HepG2 (cell line): ENCODE measurements around the gene CRYBA1. TPM values are rescaled to one million over a fixed set of nuclear protein-coding genes. Genes with fewer than 3 reads are reported as not detected.
A peak's percentile ranks its signal among the peaks of the same experiment; 100 is the strongest.

ENCODE experiments used
- ATAC-seq: fragments of 200-7000 bp; cut with Tn5 transposase; 3 replicates; pipeline ENCODE4 v1.9.1; 2020; ENCODE audit warnings: mild to moderate bottlenecking, moderate library complexity
- BruUV-seq: library from RNA; stranded (reverse); fragments of 400-500 nt; replicated peaks from 2 replicates; lab custom pipeline; 2021; lab: Mats Ljungman, UMichigan
- CTCF ChIA-PET: fragments of 300-600 bp; formaldehyde crosslinking; extraction: SDS; loops from one replicate; lab custom pipeline; 2021; ENCODE audit warnings: low total read pairs, inconsistent platforms, low intra/inter-chr PET ratio; lab: Yijun Ruan, JAX
- POLR2A ChIA-PET: fragments of 350-600 bp; sonication (Branson Sonifier 250); formaldehyde crosslinking; loops from one replicate; lab custom pipeline; 2020; ENCODE audit warnings: antibody characterized with exemption, inconsistent platforms; lab: Yijun Ruan, JAX
- DNase-seq: peaks from one replicate; pipeline ENCODE4 v3.0.0-alpha.2; 2015; ENCODE audit warnings: low spot score
- FAIRE-seq: peaks from 3 replicates; lab custom pipeline; 2011; peaks lifted over from hg19 to GRCh38; lab: Jason Lieb, UNC
- H2AFZ ChIP-seq: one replicate; pipeline ENCODE4 v1.6.1; 2011; ENCODE audit warnings: low read length, inconsistent platforms
- H3K27ac ChIP-seq: fragments of 300-600 bp; 3 replicates; pipeline ENCODE4 v1.8.0; 2011; ENCODE audit warnings: mixed run types, mild to moderate bottlenecking, mixed read lengths, low read length, inconsistent platforms; ENCODE audit not compliant: insufficient read depth; ENCODE audit errors: extremely low read length
- H3K27me3 ChIP-seq, 2 experiments: fragments of 200-600 bp in 1 of 2; 2 replicates in 1 of 2; 3 replicates in 1 of 2; pipeline versions ENCODE4 v1.6.0 to v1.8.0; 2011; ENCODE audit warnings: low read length in 2 of 2, mild to moderate bottlenecking in 2 of 2, moderate library complexity in 2 of 2, inconsistent platforms in 1 of 2; ENCODE audit not compliant: insufficient read depth in 2 of 2, control insufficient read depth in 1 of 2
- H3K36me3 ChIP-seq, 2 experiments: fragments of 200-600 bp in 1 of 2; replicated peaks in 1 of 2; 2 replicates in 1 of 2; 3 replicates in 1 of 2; pipeline versions ENCODE4 v1.5.1 to v1.8.0; 2011; ENCODE audit warnings: low read length in 2 of 2, inconsistent platforms in 1 of 2; ENCODE audit not compliant: insufficient read depth in 2 of 2, control insufficient read depth in 1 of 2
- H3K4me1 ChIP-seq: 2 replicates; pipeline ENCODE4 v1.5.1; 2012; ENCODE audit warnings: low read length, inconsistent platforms; ENCODE audit not compliant: insufficient read depth
- H3K4me2 ChIP-seq: 2 replicates; pipeline ENCODE4 v1.6.0; 2011; ENCODE audit warnings: low read depth, low read length, inconsistent platforms
- H3K4me3 ChIP-seq, 3 experiments: fragments of 200-600 bp in 1 of 3; sonication (generic), shearing (Covaris generic) in 1 of 3; replicated peaks in 1 of 3; 2 replicates each; pipeline ENCODE4 v1.5.1; 2011 to 2016; ENCODE audit warnings: low read length in 3 of 3, inconsistent platforms in 2 of 3, low read depth in 2 of 3, mild to moderate bottlenecking in 2 of 3, control low read depth in 1 of 3, mixed read lengths in 1 of 3; ENCODE audit not compliant: insufficient read depth in 1 of 3
- H3K79me2 ChIP-seq: one replicate; pipeline ENCODE4 v1.6.1; 2011; ENCODE audit warnings: low read length, inconsistent platforms; ENCODE audit not compliant: insufficient read depth
- H3K9ac ChIP-seq: 2 replicates; pipeline ENCODE4 v1.6.0; 2011; ENCODE audit warnings: mild to moderate bottlenecking, low read depth, low read length, inconsistent platforms; ENCODE audit not compliant: insufficient read depth
- H3K9me3 ChIP-seq: 2 replicates; pipeline ENCODE4 v1.5.1; 2012; ENCODE audit warnings: mild to moderate bottlenecking, low read length
- H4K20me1 ChIP-seq: 2 replicates; pipeline ENCODE4 v1.6.0; 2011; ENCODE audit warnings: inconsistent platforms, mild to moderate bottlenecking, low read length, moderate library complexity; ENCODE audit not compliant: insufficient read depth
- ARID2 ChIP-seq: sonication (generic); formaldehyde crosslinking; IDR thresholded peaks from 2 replicates; pipeline ENCODE4 v1.8.1; 2022; ENCODE audit warnings: mild to moderate bottlenecking, missing genetic modification reagents, borderline replicate concordance
- BCLAF1 ChIP-seq: fragments of 450-650 bp; IDR thresholded peaks from 2 replicates; pipeline ENCODE4 v1.6.1; 2017; ENCODE audit warnings: mild to moderate bottlenecking
- CC2D1A ChIP-seq: sonication (generic); formaldehyde crosslinking; IDR thresholded peaks from 2 replicates; pipeline ENCODE4 v1.8.1; 2023; ENCODE audit warnings: mild to moderate bottlenecking, missing genetic modification reagents
- CCDC6 ChIP-seq: sonication (generic); formaldehyde crosslinking; IDR thresholded peaks from 2 replicates; pipeline ENCODE4 v1.8.1; 2022; ENCODE audit warnings: mild to moderate bottlenecking, missing genetic modification reagents, moderate library complexity
- CREBL2 ChIP-seq: sonication (generic); formaldehyde crosslinking; IDR thresholded peaks from 2 replicates; pipeline ENCODE4 v1.8.1; 2023; ENCODE audit warnings: missing genetic modification reagents, mild to moderate bottlenecking, borderline replicate concordance
- HMGXB4 ChIP-seq, 2 experiments: sonication (generic) in 1 of 2; formaldehyde crosslinking in 1 of 2; IDR thresholded peaks; 2 replicates each; pipeline versions ENCODE4 v1.4.0 to v1.6.1; 2018 to 2020; ENCODE audit warnings: missing genetic modification reagents in 2 of 2, borderline replicate concordance in 1 of 2, low read depth in 1 of 2, mild to moderate bottlenecking in 1 of 2, missing biosample characterization in 1 of 2
- KLF11 ChIP-seq: IDR thresholded peaks from 2 replicates; pipeline ENCODE4 v1.6.1; 2016; ENCODE audit warnings: missing compliant biosample characterization
- NCOA1 ChIP-seq: sonication (generic); formaldehyde crosslinking; IDR thresholded peaks from 2 replicates; pipeline ENCODE4 v1.9.0; 2021; ENCODE audit warnings: missing genetic modification reagents
- NFIC ChIP-seq: IDR thresholded peaks from 2 replicates; pipeline ENCODE4 v1.6.1; 2012; ENCODE audit warnings: mild to moderate bottlenecking, low read length, inconsistent platforms
- RXRB ChIP-seq: IDR thresholded peaks from 2 replicates; pipeline ENCODE4 v1.6.1; 2016; ENCODE audit warnings: borderline replicate concordance, missing genetic modification reagents, missing compliant biosample characterization
- SUZ12 ChIP-seq: fragments of 150-350 bp; IDR thresholded peaks from 2 replicates; pipeline ENCODE4 v1.6.1; 2014; ENCODE audit warnings: low read depth, low read length
- ZFP90 ChIP-seq: sonication (generic); formaldehyde crosslinking; IDR thresholded peaks from 2 replicates; pipeline ENCODE4 v1.8.0; 2022; ENCODE audit warnings: missing genetic modification reagents, mild to moderate bottlenecking, inconsistent platforms, borderline replicate concordance
- ZNF207 ChIP-seq: fragments of 450-650 bp; IDR thresholded peaks from 2 replicates; pipeline ENCODE4 v1.6.1; 2016; ENCODE audit warnings: antibody characterized with exemption, borderline replicate concordance
- ZNF3 ChIP-seq: IDR thresholded peaks from 2 replicates; pipeline ENCODE4 v1.7.0; 2017; ENCODE audit warnings: inconsistent platforms
- ZNF350 ChIP-seq: sonication (generic); formaldehyde crosslinking; IDR thresholded peaks from 2 replicates; pipeline ENCODE4 v1.4.0; 2020; ENCODE audit warnings: mild to moderate bottlenecking, low read depth, missing genetic modification reagents, borderline replicate concordance
- WGBS: methylation state at CpG from one replicate; pipeline ENCODE4 v1.1.6; 2017; ENCODE audit warnings: low lambda C conversion rate; 5-methylcytosine and 5-hydroxymethylcytosine counted together
- in situ Hi-C: cut with HindIII; loops from 2 replicates; pipeline ENCODE4 v1.10.0; 2017; ENCODE audit warnings: low pct_unique_long_range_greater_than_20kb; ENCODE audit not compliant: extremely low pct_ligation_motif_present
- intact Hi-C: fragments of 100-400 bp; cut with micrococcal nuclease; formaldehyde crosslinking; loops from one replicate; pipeline ENCODE4 v1.10.0; 2022; ENCODE audit not compliant: unreplicated experiment
- polyA plus RNA-seq, 8 experiments: library from polyadenylated mRNA; depleted of rRNA in 3 of 8; stranded (reverse) in 7 of 8; unstranded in 1 of 8; fragments of >200 nt; fragmentation: Illumina TruSeq in 4 of 8; extraction: Trizol in 4 of 8; gene quantifications; 2 replicates each; pipeline versions ENCODE4 v1.2.1 to v1.2.3, GENCODE V29; 2011 to 2016; ENCODE audit warnings: low read depth in 4 of 8, missing spikeins in 1 of 8, mixed read lengths in 1 of 8; ENCODE audit not compliant: insufficient read depth in 1 of 8
- total RNA-seq, 5 experiments: library from RNA; depleted of rRNA; stranded (reverse); fragments of >200 nt; fragmentation: Illumina TruSeq; extraction: Trizol; gene quantifications; 2 replicates each; pipeline ENCODE4 v1.2.3, GENCODE V29; 2016; ENCODE audit warnings: low read depth in 1 of 5
- TF ChIP-seq, protein P1 (sequence below): IDR thresholded peaks from 2 replicates; pipeline ENCODE4 v1.6.1; 2012; ENCODE audit warnings: inconsistent platforms

Gene CRYBA1
- total and polyA plus RNA-seq, 2 of the 13 experiments (the other 11 are each of a cell fraction or from before 2014, with no cell fraction given): not detected

DNA sequence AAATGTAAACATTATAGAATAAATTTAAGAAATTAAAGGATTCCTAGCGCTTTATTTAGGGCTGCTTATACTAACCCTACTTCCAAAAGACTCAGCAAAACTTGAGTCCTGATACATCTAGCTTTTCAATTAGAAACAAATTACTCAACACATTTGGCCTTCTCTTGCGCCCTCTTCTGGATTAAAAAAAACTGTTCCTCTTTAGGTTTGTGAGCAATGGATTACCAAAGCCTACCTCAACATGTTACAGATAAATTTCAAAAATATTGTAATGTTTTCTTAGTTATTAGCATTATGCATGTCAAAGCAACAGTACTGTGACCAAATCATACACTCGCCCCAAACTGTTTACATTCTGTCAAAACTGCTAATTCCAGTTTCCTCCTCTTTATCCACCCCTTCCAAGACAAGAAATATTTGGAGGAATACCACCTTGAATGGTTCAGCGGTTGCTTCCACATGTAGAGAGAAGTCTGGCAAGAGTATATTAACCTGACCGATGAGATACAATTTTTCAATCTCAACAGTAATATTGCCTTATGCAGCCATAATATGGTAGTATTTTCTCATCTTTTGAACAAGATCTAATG lies 44.6 kb downstream of the CRYBA1 start (continued):
- TF ChIP-seq RXRB: no peak
- no peak for TF ChIP-seq CC2D1A
- TF ChIP-seq ZNF207: no peak
- peak; percentile 33 to 59; a peak in 1 of 4 replicates for TF ChIP-seq HMGXB4 (CRISPR knock-in tag; IDR thresholded peaks at IDR 0.05; ENCODE audit: borderline replicate concordance in 1 of 2, low read depth in 1 of 2)
- no peak for TF ChIP-seq NCOA1
- TF ChIP-seq KLF11 (CRISPR knock-in tag): no peak
- TF ChIP-seq ARID2 (CRISPR knock-in tag): no peak
- no peak for TF ChIP-seq ZNF3 (CRISPR knock-in tag)

DNA sequence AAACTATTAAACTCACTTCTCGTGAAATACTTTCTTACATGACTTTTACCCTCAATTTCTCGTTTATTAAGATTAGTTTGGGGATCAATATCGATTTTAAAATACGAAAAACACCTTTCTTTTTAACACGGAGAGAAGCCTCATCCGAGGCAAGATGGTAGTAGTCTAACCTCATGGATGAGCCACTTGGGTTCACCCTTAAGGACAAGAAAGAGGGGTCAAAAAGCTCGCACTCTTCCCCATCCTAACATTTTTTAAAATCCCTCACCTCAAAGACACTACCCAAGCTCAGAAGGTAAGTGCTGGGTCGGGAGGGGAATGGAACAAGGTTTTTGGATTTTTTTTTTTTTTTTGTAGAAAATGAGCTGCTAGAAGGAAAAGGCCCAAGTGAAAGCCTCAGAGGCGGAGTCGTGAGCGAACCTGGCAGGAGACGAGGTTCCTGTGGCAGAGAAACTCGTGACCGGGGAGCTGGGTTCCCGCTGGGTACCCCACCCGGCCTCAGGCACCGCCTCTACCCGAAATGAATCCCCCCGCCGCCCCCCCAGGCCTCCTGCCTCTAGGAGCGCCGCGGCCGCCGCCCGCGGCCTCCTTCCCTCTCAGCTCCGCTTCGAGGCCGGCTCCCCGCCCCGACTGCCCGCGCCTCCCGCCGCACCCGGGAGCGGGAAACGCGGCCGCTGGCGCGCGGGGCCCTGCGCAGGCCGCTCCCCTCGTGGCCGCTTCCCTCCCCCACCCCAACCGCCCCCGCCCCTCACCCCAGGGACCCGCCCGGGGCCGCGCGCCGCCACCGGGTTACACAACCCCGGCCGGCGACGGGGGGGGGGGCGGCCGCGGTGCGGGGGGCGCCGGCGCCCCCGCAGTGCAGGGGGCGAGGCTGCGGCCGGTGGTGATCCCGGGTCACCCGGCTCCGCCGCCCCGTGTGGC lies 45.7 kb downstream of the CRYBA1 start:
- in situ Hi-C loops: no loop called here
- H2AFZ ChIP-seq: no peak overlapping the region
- TF ChIP-seq, protein P1, sequence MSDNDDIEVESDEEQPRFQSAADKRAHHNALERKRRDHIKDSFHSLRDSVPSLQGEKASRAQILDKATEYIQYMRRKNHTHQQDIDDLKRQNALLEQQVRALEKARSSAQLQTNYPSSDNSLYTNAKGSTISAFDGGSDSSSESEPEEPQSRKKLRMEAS: peak; percentile 55; the same call in 1 of the 2 replicates
- no peak for TF ChIP-seq SUZ12
- no peak for TF ChIP-seq NFIC
- TF ChIP-seq CREBL2 (CRISPR knock-in tag): no peak
- TF ChIP-seq CCDC6 (CRISPR knock-in tag): 0 out of 2 replicates have a peak, but pooled peaks have one; percentile 52
- no peak for TF ChIP-seq ZFP90 (CRISPR knock-in tag)
- TF ChIP-seq ZNF350 (CRISPR knock-in tag): no peak
- TF ChIP-seq BCLAF1: no peak

More for the DNA sequence above, 45.7 kb downstream of the CRYBA1 start:
- CTCF ChIA-PET: interaction anchor here (1.3 to 1.5 kb wide), 3 partner anchors 73 to 148 kb away, joined by 4 to 5 read pairs (median 4); no protein-coding TSS in a partner anchor
- 2% methylated on average over 19 of the region's 77 CpGs for WGBS
- DNase-seq (no peak), FAIRE-seq (no peak), ATAC-seq (no peak)
- H4K20me1 ChIP-seq: peaks cover 49% of the 10 kb centered on the region
- peak overlapping the region; percentile 95 for H3K9ac ChIP-seq
- intact Hi-C loops: loop anchor here (5.0 to 10.0 kb wide), 3 partner anchors 40 to 272 kb away; partner anchors contain the start of genes ABHD15 and TP53I13
- H3K27ac ChIP-seq: peak overlapping the region; percentile 92
- H3K4me2 ChIP-seq: peak overlapping the region; percentile 80
- H3K4me1 ChIP-seq: peaks cover 39% of the 10 kb centered on the region
- peaks cover 58% of the 10 kb centered on the region for H3K79me2 ChIP-seq
- H3K27me3 ChIP-seq: no peaks in the 10 kb centered on the region; a peak in 1 of 5 replicates
- no peaks in the 10 kb centered on the region for H3K9me3 ChIP-seq
- peak overlapping the region; percentile 92 to 99 (median 93) for H3K4me3 ChIP-seq
- H3K36me3 ChIP-seq: peaks cover 1 to 28% of the 10 kb centered on the region in 2 experiments; a peak in 4 of 5 replicates
- POLR2A ChIA-PET: interaction anchor here (0.5 to 1.2 kb wide), 8 partner anchors 11 to 249 kb away, joined by 3 to 5 read pairs (median 3); partner anchors contain the start of gene TAOK1
- BruUV-seq: no TSS peak
